HG02943 (cell line): Measurements from ENCODE around the gene SHBG.
"Not testable (repeated sequence)": the region's sequence is repeated elsewhere in the genome, so short reads cannot be mapped to it uniquely, and the experiment has no call there.

Experiments used
- ATAC-seq: cut with Tn5 transposase; IDR thresholded peaks from one replicate; pipeline ENCODE4 v1.9.1; 2021; ENCODE audit warnings: mild to moderate bottlenecking, low read depth, moderate library complexity; ENCODE audit not compliant: unreplicated experiment

Gene SHBG

DNA sequence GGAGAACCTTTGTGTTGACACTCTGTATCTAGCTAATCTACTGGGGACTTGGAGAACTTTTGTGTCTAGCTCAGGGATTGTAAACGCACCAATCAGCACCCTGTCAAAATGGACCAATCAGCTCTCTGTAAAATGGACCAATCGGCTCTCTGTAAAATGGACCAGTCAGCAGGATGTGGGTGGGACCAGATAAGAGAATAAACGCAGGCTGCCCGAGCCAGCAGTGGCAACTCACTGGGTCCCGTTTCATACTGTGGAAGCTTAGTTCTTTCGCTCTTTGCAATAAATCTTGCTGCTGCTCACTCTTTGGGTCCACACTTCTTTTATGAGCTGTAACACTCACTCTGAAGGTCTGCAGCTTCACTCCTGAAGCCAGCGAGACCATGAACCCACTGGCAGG is 11.7 kb downstream of the SHBG start:
- not testable (repeated sequence) for ATAC-seq

- no peak for ATAC-seq
Observed at GRCh38 chr17:7644775-7645174, 14.8 kb downstream of the SHBG start.

- ATAC-seq = no peak
Observed at GRCh38 chr17:7646457-7646856, 16.5 kb downstream of the SHBG start.

DNA sequence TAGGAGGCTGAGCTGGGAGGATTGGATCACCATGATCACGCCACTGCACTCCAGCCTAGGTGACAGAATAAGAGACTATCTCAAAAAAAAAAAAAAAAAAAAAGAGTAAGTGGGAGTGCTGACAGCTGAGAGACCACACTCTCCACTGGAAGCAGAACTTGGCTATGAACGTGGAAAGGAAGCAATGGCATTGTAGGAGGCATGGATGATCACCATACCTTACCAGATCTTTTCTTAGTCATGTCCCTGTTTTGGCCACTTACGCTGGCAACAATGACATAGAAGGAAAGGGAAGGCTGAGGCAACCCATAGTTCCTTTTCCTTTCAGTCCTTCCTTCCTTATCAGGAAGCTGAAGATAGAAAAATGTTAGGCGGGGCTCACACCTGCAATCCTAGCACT is 17.1 kb downstream of the SHBG start:
- ATAC-seq = no peak

- no peak for ATAC-seq
Observed at GRCh38 chr17:7650509-7651096, 20.7 kb downstream of the SHBG start, which contains the start of gene ATP1B2. Gene ATP1B2, plus strand, starts transcription at chr17:7650926. Its CDS starts 593 bp downstream, at chr17:7651519.

- ATAC-seq = no peak
Observed at GRCh38 chr17:7651097-7651664, 21.2 kb downstream of the SHBG start.

- no peak for ATAC-seq
Observed at GRCh38 chr17:7651665-7652387, 21.9 kb downstream of the SHBG start.

- no peak for ATAC-seq
Observed at GRCh38 chr17:7652388-7653356, 22.7 kb downstream of the SHBG start.

DNA sequence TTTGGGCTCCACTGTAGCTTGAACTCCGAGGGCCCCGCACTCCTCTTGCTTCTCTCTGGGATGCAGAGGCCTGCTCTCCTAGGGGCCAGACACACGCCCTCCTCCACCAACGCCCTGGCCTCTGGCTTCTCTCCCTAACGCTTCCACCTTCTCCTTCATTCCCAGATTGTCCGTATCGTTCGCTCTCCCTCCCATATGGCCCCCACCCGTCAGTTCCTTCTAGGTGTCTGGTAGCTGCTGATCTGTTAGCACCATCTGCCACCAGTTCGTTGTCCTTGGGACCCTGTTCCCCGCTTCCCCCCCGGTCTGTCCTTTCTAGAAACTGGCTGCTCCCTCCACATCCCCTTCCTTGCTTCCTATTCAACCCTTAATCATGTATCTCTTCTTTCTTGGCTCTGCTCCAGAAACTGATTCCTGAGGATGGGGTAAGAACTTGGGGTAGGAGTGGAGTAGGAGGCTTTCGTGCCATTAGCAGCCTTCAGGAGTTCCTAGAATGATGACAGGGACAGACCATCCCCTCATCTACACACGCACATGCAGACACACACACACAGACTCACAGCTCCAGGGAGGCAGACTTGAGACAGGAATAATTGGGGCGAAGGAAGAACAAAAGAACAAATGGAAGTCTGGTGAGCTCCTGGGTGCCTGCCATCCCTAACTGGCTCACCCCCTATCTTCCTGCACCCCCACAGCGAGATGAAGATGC is 25.1 kb downstream of the SHBG start:
- no peak for ATAC-seq

GRCh38 chr17:7655541-7655840 is 25.6 kb downstream of the SHBG start:
- no peak for ATAC-seq

- no peak for ATAC-seq
Observed at GRCh38 chr17:7656958-7657609, 27.1 kb downstream of the SHBG start.

DNA sequence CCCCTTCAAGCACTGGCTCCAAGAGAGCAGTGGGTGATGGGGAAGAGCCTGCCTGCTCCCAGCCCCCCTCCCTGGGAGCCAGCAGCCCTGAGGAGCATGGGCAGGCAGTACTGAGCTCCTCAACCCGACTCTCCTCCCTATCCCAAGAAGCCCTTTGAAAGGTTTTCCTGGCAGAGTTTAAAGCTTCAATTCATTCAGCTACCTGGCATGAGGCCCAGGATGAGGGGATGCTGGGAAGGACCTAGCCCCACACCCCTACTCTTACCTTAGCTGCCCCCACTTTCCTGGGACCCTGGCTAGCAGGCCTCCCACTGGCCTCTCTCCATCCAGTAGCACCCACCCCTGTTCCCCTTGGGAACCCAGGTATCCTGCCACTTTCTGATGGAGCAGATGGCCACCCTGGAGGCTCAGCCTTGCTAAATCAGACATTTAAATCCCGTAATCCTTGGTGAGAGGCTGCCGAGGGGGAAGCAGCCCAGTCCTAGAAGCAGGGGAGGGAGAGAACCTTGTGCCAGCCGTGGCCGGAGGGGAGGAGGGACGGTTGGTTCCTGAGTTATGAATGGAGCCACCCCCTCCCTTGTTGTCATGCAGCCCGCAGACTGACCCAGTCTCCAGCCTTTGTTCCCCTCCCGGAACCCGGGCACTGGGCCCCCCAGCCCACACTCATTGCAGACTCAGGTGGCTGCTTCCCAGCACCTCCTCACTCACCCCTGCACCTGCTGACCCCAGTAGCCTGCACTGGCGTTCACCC is 37.9 kb downstream of the SHBG start:
- no peak for ATAC-seq

DNA sequence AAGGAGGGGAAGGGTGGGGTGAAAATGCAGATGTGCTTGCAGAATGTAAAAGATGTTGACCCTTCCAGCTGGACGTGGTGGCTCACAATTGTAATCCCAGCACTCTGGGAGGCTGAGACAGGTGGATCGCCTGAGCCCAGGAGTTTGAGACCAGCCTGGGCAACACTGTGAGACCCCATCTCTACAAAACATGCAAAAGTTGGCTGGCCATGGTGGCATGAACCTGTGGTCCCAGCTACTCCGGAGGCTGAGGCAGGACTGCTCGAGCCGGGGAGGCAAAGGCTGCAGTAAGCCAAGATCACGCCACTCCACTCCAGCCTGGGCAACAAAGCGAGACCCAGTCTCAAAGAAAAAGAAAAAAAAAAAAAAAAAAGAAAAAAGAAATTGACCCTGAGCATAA is 38.5 kb downstream of the SHBG start:
- ATAC-seq = no peak

DNA sequence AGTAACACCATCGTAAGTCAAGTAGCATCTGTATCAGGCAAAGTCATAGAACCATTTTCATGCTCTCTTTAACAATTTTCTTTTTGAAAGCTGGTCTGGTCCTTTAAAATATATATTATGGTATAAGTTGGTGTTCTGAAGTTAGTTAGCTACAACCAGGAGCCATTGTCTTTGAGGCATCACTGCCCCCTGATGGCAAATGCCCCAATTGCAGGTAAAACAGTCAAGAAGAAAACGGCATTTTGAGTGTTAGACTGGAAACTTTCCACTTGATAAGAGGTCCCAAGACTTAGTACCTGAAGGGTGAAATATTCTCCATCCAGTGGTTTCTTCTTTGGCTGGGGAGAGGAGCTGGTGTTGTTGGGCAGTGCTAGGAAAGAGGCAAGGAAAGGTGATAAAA is 43.3 kb downstream of the SHBG start:
- ATAC-seq = no peak

- ATAC-seq = no peak
Observed at GRCh38 chr17:7674934-7675333, 45.0 kb downstream of the SHBG start.

DNA sequence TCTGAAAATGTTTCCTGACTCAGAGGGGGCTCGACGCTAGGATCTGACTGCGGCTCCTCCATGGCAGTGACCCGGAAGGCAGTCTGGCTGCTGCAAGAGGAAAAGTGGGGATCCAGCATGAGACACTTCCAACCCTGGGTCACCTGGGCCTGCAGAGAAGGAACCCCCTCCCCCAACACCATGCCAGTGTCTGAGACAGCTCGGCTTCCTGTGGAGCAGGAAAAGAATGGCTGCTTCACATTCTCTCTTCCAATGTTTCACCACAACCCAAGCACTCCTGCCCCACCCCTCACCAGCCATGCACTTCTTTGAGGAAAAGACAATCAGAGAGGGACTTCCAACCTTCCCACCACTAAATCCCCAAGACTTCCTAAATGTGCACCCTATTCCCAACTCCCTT is 46.6 kb downstream of the SHBG start:
- ATAC-seq = no peak

DNA sequence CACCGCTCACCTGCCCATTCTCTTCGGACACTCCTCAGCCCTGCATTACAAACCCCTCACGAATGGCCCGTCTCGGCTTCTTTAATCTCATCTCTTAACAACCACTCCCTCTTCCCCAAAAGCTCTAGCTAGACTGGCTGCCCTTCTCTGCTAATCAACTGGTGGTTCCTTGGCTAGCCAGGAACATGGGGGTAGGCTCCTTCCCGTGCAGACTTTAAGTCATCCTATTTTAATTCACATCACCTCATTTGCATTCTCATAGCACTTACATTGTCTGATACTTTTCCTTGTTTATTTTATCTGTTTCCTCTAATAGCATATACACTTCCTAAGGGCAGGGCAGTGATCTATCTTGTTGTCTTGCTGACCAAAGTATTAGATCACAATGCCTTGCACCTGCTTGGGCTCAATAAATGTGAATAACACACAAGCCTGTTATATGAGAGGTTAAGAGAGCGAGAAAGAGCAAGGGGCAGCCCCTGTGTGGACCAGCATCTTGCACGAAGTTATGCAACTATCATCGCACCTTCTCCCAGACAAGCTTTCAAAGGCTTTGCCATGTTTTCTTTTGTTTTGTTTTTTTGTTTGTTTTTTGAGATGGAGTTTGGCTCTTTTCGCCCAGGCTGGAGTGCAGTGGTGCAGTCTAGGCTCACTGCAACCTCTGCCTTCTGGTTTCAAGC is 47.6 kb downstream of the SHBG start:
- ATAC-seq = no peak
